Neural cell (in vitro differentiated cells): ENCODE measurements around the gene NET1. TPM values are rescaled to one million over a fixed set of nuclear protein-coding genes. Genes with fewer than 3 reads are reported as not detected.

Experiments used
- H2AFZ ChIP-seq: fragments of 200-600, 300-800 bp; sonication (generic), shearing (Covaris generic); 2 replicates; pipeline ENCODE4 v1.6.0; 2014; ENCODE audit warnings: low read depth, mild to moderate bottlenecking, antibody characterized with exemption, low read length, moderate library complexity
- H3F3A ChIP-seq: fragments of 200-600 bp; shearing (Covaris generic); 2 replicates; pipeline ENCODE4 v1.6.1; 2016; ENCODE audit warnings: mild to moderate bottlenecking, moderate library complexity, mixed read lengths, antibody characterized with exemption, low read length; ENCODE audit not compliant: insufficient read depth, poor library complexity, severe bottlenecking
- H3K27ac ChIP-seq: fragments of 200-600, 300-800 bp; sonication (generic), shearing (Covaris generic); 2 replicates; pipeline ENCODE4 v1.5.1; 2014; ENCODE audit warnings: mild to moderate bottlenecking, low read length, moderate library complexity
- H3K27me3 ChIP-seq: fragments of 300-800, 200-600 bp; sonication (generic), shearing (Covaris generic); 2 replicates; pipeline ENCODE4 v1.6.0; 2014; ENCODE audit warnings: mild to moderate bottlenecking, low read depth, low read length, moderate library complexity; ENCODE audit not compliant: insufficient read depth
- H3K36me3 ChIP-seq: fragments of 300-800, 200-600 bp; sonication (generic), shearing (Covaris generic); 2 replicates; pipeline ENCODE4 v1.5.1; 2014; ENCODE audit warnings: mild to moderate bottlenecking, antibody characterized with exemption, low read length, moderate library complexity; ENCODE audit not compliant: insufficient read depth
- H3K4me2 ChIP-seq: fragments of 300-800, 200-600 bp; sonication (generic), shearing (Covaris generic); 2 replicates; pipeline ENCODE4 v1.6.0; 2014; ENCODE audit warnings: mild to moderate bottlenecking, low read length
- H3K4me3 ChIP-seq: fragments of 300-800, 200-600 bp; sonication (generic), shearing (Covaris generic); 2 replicates; pipeline ENCODE4 v1.5.1; 2014; ENCODE audit warnings: mild to moderate bottlenecking, low read length, moderate library complexity
- H3K79me2 ChIP-seq: fragments of 200-600 bp; shearing (Covaris generic); replicated peaks from 2 replicates; pipeline ENCODE4 v1.6.0; 2014; ENCODE audit warnings: mild to moderate bottlenecking, low read length, moderate library complexity; ENCODE audit not compliant: insufficient read depth
- H3K9ac ChIP-seq: fragments of 300-800, 200-600 bp; sonication (generic), shearing (Covaris generic); 2 replicates; pipeline ENCODE4 v1.6.1; 2016; ENCODE audit warnings: mild to moderate bottlenecking, low read length, mixed read lengths
- H3K9me2 ChIP-seq: fragments of 200-600 bp; shearing (Covaris generic); 2 replicates; pipeline ENCODE4 v1.6.1; 2016; ENCODE audit warnings: mild to moderate bottlenecking, low read length, mixed read lengths; ENCODE audit not compliant: insufficient read depth
- H3K9me3 ChIP-seq: fragments of 200-600, 300-800 bp; sonication (generic), shearing (Covaris generic); 2 replicates; pipeline ENCODE4 v1.6.1; 2016; ENCODE audit warnings: mild to moderate bottlenecking, mixed run types, low read length, moderate library complexity, mixed read lengths
- H4K20me1 ChIP-seq: fragments of 200-600 bp; shearing (Covaris generic); 2 replicates; pipeline ENCODE4 v1.6.1; 2016; ENCODE audit warnings: mild to moderate bottlenecking, mixed run types; ENCODE audit not compliant: insufficient read depth
- EP300 ChIP-seq: fragments of 450-650 bp; conservative IDR thresholded peaks from 2 replicates; pipeline ENCODE4 v1.6.1; 2014; ENCODE audit warnings: antibody characterized with exemption, mild to moderate bottlenecking, moderate library complexity; ENCODE audit not compliant: poor library complexity, severe bottlenecking
- EZH2 ChIP-seq: fragments of 200-600, 300-800 bp; shearing (Covaris generic), sonication (generic); IDR thresholded peaks from 2 replicates; pipeline ENCODE4 v1.6.1; 2014; ENCODE audit warnings: antibody characterized with exemption, low read length, borderline replicate concordance, mild to moderate bottlenecking; ENCODE audit not compliant: insufficient read depth, poor library complexity, severe bottlenecking
- MXI1 ChIP-seq: fragments of 450-650 bp; conservative IDR thresholded peaks from 2 replicates; pipeline ENCODE4 v1.6.1; 2014; ENCODE audit warnings: antibody characterized with exemption, mild to moderate bottlenecking; ENCODE audit not compliant: poor library complexity, severe bottlenecking
- POLR2AphosphoS5 ChIP-seq: IDR thresholded peaks from 2 replicates; pipeline ENCODE4 v1.6.1; 2012
- RAD21 ChIP-seq: fragments of 450-650 bp; conservative IDR thresholded peaks from 2 replicates; pipeline ENCODE4 v1.6.1; 2014; ENCODE audit warnings: antibody characterized with exemption, mild to moderate bottlenecking, moderate library complexity
- SMC3 ChIP-seq: fragments of 450-650 bp; conservative IDR thresholded peaks from 2 replicates; pipeline ENCODE4 v1.6.1; 2014; ENCODE audit warnings: antibody characterized with exemption, mild to moderate bottlenecking, moderate library complexity; ENCODE audit not compliant: poor library complexity
- TAF1 ChIP-seq: IDR thresholded peaks from 2 replicates; pipeline ENCODE4 v1.6.1; 2012; ENCODE audit warnings: low read depth
- polyA plus RNA-seq: library from polyadenylated mRNA; depleted of rRNA; stranded (reverse); fragments of >200 nt; gene quantifications from 2 replicates; pipeline ENCODE4 v1.2.3, GENCODE V29; 2014
- TF ChIP-seq, protein P1 (sequence below): fragments of 450-650 bp; IDR thresholded peaks from 2 replicates; pipeline ENCODE4 v1.5.1; 2014; ENCODE audit warnings: antibody characterized with exemption, mild to moderate bottlenecking, moderate library complexity; ENCODE audit not compliant: poor library complexity, severe bottlenecking
- TF ChIP-seq, protein P2 (sequence below): IDR thresholded peaks from 2 replicates; pipeline ENCODE4 v1.6.1; 2012; ENCODE audit warnings: borderline replicate concordance

The NET1 gene
- polyA plus RNA-seq, 1 donor from 2014 or later, result 8.0 TPM

- H3K9me3 ChIP-seq, result no peaks in the 10 kb centered on the region
- no peaks in the 10 kb centered on the region for H3K79me2 ChIP-seq
- H4K20me1 ChIP-seq, result no peaks in the 10 kb centered on the region
- H2AFZ ChIP-seq, result no peak overlapping the region
- no peak for TF ChIP-seq MXI1
- no peaks in the 10 kb centered on the region for H3K27me3 ChIP-seq
- H3K9me2 ChIP-seq, result no peaks in the 10 kb centered on the region
- no peak overlapping the region for H3K4me2 ChIP-seq
- no peak overlapping the region for H3K27ac ChIP-seq
- no peak overlapping the region for H3K4me3 ChIP-seq
- no peaks in the 10 kb centered on the region for H3F3A ChIP-seq
- no peaks in the 10 kb centered on the region for H3K36me3 ChIP-seq
- H3K9ac ChIP-seq, result no peak overlapping the region
Measured at GRCh38 chr10:5496261-5497250, 84.2 kb downstream of the NET1 start.

GRCh38 chr10:5497289-5497688 lies 84.9 kb downstream of the NET1 start:
- H3F3A ChIP-seq, result no peaks in the 10 kb centered on the region
- no peaks in the 10 kb centered on the region for H3K9me3 ChIP-seq
- no peak overlapping the region for H3K4me3 ChIP-seq
- H2AFZ ChIP-seq, result no peak overlapping the region
- H3K79me2 ChIP-seq, result no peaks in the 10 kb centered on the region
- no peak overlapping the region for H3K9ac ChIP-seq
- H3K36me3 ChIP-seq, result no peaks in the 10 kb centered on the region
- H3K27ac ChIP-seq, result no peak overlapping the region
- H3K27me3 ChIP-seq, result no peaks in the 10 kb centered on the region
- H3K9me2 ChIP-seq, result no peaks in the 10 kb centered on the region
- TF ChIP-seq MXI1 (no peak), EP300 (no peak), EZH2 (no peak), TAF1 (no peak), RAD21 (no peak), SMC3 (no peak), POLR2AphosphoS5 (no peak)
- TF ChIP-seq, protein P1, sequence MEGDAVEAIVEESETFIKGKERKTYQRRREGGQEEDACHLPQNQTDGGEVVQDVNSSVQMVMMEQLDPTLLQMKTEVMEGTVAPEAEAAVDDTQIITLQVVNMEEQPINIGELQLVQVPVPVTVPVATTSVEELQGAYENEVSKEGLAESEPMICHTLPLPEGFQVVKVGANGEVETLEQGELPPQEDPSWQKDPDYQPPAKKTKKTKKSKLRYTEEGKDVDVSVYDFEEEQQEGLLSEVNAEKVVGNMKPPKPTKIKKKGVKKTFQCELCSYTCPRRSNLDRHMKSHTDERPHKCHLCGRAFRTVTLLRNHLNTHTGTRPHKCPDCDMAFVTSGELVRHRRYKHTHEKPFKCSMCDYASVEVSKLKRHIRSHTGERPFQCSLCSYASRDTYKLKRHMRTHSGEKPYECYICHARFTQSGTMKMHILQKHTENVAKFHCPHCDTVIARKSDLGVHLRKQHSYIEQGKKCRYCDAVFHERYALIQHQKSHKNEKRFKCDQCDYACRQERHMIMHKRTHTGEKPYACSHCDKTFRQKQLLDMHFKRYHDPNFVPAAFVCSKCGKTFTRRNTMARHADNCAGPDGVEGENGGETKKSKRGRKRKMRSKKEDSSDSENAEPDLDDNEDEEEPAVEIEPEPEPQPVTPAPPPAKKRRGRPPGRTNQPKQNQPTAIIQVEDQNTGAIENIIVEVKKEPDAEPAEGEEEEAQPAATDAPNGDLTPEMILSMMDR, result no peak
- TF ChIP-seq, protein P2, sequence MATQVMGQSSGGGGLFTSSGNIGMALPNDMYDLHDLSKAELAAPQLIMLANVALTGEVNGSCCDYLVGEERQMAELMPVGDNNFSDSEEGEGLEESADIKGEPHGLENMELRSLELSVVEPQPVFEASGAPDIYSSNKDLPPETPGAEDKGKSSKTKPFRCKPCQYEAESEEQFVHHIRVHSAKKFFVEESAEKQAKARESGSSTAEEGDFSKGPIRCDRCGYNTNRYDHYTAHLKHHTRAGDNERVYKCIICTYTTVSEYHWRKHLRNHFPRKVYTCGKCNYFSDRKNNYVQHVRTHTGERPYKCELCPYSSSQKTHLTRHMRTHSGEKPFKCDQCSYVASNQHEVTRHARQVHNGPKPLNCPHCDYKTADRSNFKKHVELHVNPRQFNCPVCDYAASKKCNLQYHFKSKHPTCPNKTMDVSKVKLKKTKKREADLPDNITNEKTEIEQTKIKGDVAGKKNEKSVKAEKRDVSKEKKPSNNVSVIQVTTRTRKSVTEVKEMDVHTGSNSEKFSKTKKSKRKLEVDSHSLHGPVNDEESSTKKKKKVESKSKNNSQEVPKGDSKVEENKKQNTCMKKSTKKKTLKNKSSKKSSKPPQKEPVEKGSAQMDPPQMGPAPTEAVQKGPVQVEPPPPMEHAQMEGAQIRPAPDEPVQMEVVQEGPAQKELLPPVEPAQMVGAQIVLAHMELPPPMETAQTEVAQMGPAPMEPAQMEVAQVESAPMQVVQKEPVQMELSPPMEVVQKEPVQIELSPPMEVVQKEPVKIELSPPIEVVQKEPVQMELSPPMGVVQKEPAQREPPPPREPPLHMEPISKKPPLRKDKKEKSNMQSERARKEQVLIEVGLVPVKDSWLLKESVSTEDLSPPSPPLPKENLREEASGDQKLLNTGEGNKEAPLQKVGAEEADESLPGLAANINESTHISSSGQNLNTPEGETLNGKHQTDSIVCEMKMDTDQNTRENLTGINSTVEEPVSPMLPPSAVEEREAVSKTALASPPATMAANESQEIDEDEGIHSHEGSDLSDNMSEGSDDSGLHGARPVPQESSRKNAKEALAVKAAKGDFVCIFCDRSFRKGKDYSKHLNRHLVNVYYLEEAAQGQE, result no peak
- H3K4me2 ChIP-seq, result no peak overlapping the region
- H4K20me1 ChIP-seq, result no peaks in the 10 kb centered on the region
